Endothelial cell of umbilical vein (primary cell): ENCODE measurements around the gene PDLIM1.
A peak's percentile ranks its signal among the peaks of the same experiment; 100 is the strongest.

Source experiments
- CTCF ChIP-seq, 2 donors: IDR thresholded peaks; 1 replicate in 1 of 2; 2 replicates in 1 of 2; pipeline ENCODE4 v1.5.1; 2011; ENCODE audit warnings: low read length in 2 of 2, mild to moderate bottlenecking in 2 of 2, moderate library complexity in 2 of 2, control low read depth in 1 of 2, inconsistent platforms in 1 of 2, low read depth in 1 of 2; ENCODE audit not compliant: insufficient read depth in 1 of 2; ENCODE audit errors: extremely low read depth in 1 of 2
- EZH2 ChIP-seq: IDR thresholded peaks from 2 replicates; pipeline ENCODE4 v1.6.1; 2012; ENCODE audit warnings: borderline replicate concordance, low read depth, mild to moderate bottlenecking, moderate library complexity, low read length, inconsistent platforms; ENCODE audit not compliant: severe bottlenecking
- JUN ChIP-seq: IDR thresholded peaks from 2 replicates; pipeline ENCODE4 v1.6.1; 2011; ENCODE audit warnings: borderline replicate concordance, low read depth; ENCODE audit not compliant: insufficient read length, insufficient read depth
- POLR2A ChIP-seq: IDR thresholded peaks from 2 replicates; pipeline ENCODE4 v1.6.1; 2012; ENCODE audit warnings: low read depth, mild to moderate bottlenecking, control low read depth, low read length

GRCh38 chr10:95289003-95289920 lies 1.5 kb downstream of the PDLIM1 start:
- TF ChIP-seq JUN (no peak), CTCF (IDR thresholded peaks at IDR 0.05; ENCODE audit: extremely low read depth in 1 of 2, insufficient read depth in 1 of 2, low read depth in 1 of 2, low read length in 2 of 2) (peak in 1 of 2 donors; percentile 6), POLR2A (no peak), EZH2 (no peak)
